GM21737 (cell line): ENCODE results near the gene TLX3.
"Not testable (repeated sequence)": the region's sequence is repeated elsewhere in the genome, so short reads cannot be mapped to it uniquely, and the experiment has no call there.

Experiments
- ATAC-seq: cut with Tn5 transposase; IDR thresholded peaks from one replicate; pipeline ENCODE4 v1.9.1; 2021; ENCODE audit warnings: mild to moderate bottlenecking, moderate library complexity; ENCODE audit not compliant: unreplicated experiment

TLX3 gene

GRCh38 chr5:171308453-171309275, at the start of gene TLX3:
Gene TLX3 (plus strand): TSS chr5:171309248. CDS start chr5:171309366, 118 bp downstream.
- no peak for ATAC-seq

DNA sequence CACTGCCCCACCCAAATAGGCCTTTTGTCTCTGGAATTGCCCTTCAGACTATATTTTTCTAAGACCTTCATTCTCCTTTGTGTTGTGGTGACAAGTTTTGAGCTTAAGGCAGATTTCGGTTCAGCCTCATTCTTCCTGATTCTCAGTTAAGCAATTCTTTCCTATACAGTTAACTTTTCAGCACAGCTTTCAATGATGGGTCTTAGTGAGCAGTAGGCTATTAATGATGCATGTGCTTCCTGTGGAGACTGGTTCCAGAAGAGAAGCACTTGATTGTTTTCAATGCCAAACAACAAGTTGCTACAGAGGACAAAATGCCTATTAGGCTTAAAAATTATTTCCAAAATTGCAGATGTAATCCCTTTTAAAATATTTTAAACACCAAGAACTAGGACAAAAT, 47.7 kb upstream of the TLX3 start:
- ATAC-seq, result no peak

DNA sequence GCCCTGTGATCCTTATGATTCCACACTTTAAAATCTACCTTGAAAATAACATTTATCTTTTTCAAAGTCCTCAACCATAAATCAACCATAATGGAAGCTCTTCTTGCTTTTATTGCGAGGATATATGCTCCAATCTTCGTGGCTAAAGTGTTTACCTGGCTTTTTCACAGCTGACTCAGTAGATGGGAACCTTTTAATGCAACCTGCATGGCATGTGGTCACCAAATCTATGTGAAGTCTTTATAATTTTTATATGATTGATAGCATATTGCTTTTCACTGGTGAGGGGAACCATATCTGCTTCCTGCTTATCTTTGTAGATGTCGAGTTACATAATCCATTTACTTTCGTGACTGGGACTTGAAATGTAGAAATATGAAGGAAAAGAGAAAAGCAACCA, 47.1 kb upstream of the TLX3 start:
- no peak for ATAC-seq

GRCh38 chr5:171263181-171263580, 45.9 kb upstream of the TLX3 start:
- ATAC-seq, result no peak

GRCh38 chr5:171264843-171265242, 44.2 kb upstream of the TLX3 start:
- no peak for ATAC-seq

DNA sequence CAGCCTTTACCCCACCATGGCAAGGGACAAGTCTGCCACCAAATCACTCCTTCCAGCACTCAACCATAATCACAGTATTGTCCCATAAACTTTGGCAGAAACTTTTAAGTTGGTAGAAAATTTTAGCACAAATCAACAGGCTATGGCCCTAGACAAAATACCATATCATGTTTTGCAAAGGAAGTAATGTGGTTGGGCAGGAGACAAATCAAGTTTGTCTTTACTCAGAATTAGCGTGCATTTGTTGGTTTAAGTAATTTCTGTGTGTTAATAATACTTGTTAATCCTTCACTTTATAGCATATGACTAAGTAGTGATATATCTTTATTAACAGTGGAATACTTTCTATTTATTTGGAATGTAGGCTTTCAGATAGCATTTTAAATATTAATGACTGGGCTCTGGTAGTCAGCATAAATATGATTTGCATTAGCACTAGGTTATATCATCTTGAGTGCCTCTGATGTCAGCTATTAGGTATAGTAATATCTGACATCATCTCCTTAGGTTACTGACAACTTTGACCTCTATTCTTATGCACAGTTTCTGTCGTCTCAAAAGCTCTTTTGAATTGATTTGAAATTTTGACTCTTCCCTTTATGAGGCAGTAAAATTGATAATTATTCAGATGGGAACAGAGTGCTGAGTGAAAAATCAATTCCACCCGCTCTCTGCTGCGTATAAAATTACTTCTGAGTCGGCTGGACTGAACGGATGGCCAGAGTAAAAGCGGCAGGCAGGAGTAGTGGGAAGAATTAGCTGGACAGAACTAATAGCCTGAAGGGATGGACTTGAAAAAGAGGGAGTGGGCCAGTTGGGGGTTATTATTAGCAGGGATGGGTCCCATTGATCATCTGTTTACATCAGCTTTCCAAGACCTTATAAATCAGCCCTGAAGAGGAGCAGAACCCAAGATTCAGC, 40.1 kb upstream of the TLX3 start:
- ATAC-seq, result no peak

DNA sequence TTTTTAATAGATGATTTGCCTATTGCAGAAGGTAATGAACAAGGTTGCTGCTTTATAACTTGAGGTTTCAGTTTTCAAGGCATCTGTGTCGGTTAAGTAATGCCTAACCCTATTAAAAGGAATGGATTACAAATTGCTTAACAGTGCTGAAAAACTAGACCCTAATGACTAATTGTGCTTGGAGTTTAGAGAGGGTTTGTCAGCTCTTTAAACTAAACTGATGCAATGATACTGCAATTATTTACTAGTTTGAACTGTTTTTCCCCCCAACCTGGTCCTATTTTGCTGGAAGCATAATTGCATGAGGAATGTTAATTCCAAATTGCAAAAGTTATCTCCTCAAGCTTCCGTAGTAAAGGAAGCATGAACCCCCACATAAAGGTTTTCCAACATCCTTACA, 39.3 kb upstream of the TLX3 start:
- no peak for ATAC-seq

GRCh38 chr5:171270136-171270535, 38.9 kb upstream of the TLX3 start:
- ATAC-seq, result no peak

DNA sequence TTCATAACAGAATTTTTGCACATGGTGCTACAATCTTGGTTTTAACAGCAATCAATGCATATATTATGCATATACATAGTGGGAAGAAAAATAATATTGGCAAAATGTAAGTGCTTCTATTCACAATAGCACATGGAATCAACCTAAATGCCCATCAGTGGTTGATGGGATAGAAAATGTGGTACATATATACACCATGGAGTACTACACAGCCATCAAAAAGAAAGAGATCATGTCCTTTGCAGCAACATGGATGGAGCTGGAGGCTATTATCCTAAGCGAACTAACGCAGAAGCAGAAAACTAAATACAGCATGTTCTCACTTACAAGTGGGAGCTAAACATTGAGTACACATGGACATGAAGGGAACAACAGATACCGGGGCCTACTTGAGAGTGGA, 37.2 kb upstream of the TLX3 start:
- no peak for ATAC-seq

- no peak for ATAC-seq
Measured at GRCh38 chr5:171272996-171273970, 35.8 kb upstream of the TLX3 start.

GRCh38 chr5:171275841-171276544, 33.1 kb upstream of the TLX3 start:
- no peak for ATAC-seq

- no peak for ATAC-seq
Measured at GRCh38 chr5:171283753-171284152, 25.3 kb upstream of the TLX3 start.

DNA sequence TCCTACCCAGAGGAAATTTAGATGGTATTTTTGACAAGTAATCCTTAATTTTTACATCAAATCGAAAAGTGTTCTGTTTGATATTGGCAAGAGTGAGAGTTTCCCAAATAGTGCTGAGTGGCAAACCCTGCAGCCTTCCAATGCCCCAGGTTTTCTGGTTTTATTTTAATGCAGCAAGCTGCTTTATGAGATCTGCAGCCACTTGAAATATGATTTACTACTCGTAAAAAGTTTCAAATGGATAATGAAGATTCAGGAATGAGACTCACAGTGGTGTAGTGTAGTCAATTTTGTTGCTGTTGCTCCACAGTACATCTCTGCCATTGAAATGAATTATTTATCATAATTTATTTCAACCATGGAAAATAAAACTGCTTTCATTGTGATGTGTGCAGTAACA, 23.6 kb upstream of the TLX3 start:
- ATAC-seq, result no peak

DNA sequence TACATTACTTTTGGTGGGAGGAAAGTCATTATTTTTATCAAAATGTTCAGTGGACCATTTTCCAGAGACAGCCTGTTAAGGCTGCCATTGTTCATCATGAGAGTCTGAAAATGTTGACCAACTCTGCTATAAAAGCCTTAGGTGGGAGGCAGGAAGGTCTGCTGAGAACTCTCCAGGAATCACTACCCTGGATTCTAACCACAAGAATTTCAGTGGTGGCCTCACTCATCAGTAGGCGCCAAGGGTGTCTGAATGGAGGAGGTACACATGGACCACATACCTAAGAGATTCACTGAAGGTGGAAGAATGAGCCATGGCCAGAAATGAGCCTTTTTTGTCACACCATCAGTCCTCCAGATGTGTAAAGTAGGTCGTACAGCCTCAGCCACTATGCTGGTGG, 21.0 kb upstream of the TLX3 start:
- ATAC-seq, result no peak

DNA sequence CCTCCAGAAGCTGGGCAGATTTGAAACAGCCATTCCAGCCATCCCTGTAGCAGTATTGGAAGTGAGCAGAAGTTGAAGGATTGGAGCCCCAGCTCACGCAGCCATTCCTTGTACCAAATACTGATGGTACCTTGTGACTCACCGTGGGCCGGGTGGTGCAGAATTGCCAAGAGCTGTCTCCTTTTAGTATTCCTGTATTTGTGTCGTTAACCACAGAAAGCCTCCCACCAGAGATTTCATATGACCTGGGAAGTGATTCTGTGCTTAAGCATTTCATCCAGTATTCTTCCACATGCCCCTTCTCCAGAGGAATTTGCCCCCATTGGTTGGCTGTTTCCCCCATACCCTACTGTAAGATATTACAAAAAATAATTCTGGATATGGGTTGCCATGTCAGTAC, 17.7 kb upstream of the TLX3 start:
- ATAC-seq, result no peak

GRCh38 chr5:171295299-171295698, 13.7 kb upstream of the TLX3 start:
- ATAC-seq, result no peak

DNA sequence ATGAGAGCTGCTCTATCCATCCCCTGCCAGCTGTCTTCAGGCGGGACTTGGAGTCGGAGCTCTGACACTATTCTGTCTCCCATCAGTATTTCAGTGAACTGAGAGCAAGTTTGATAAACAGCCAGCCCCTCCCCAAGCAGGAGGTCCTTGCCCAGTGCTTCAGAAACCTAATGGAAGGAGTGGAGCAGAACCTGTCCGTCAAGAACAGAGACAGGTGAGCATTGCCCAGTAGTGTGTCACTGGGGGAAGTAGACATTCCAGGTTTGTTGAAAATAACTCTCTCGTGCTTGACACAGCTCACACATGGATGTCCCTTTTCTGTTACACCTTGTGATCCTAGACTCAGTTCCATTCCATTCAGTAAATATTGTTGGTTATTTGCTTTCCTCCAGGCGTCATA, 13.2 kb upstream of the TLX3 start:
- ATAC-seq, result no peak

DNA sequence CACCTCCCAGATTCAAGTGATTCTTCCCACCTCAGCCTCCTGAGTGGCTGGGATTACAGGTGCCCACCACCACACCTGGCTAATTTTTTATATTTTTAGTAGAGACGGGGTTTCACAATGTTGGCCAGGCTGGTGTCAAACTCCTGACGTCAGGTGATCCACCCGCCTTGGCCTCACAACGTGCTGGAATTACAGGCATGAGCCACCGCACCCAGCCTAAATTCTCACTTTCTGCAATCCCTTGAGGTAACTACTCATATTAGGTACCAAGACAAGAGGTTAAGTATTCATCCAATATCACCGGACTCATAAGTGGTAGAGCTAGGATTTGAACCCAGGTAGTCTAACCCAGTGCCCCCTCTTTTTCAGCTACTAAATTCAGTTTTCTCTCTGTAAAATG, 11.1 kb upstream of the TLX3 start:
- ATAC-seq, result not testable (repeated sequence)

DNA sequence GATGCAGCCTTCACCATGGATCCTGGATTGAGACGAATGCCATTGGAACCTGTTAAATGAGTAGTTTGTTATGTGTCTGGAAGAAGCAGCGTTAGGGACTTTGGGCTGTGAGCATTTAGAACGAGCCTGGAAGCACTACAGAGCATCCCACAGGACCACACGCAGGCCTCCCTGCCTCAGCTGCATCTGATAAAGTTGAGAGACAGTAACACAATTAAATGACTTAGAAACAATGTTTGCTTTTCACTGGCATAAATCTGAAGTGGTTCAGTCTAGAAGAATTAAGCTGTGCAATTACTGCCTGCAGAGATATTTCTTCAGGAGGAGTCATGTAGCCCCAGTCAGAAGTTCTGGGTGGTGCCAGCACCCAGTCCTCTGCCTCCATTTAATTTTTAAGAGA, 9.8 kb upstream of the TLX3 start:
- no peak for ATAC-seq

DNA sequence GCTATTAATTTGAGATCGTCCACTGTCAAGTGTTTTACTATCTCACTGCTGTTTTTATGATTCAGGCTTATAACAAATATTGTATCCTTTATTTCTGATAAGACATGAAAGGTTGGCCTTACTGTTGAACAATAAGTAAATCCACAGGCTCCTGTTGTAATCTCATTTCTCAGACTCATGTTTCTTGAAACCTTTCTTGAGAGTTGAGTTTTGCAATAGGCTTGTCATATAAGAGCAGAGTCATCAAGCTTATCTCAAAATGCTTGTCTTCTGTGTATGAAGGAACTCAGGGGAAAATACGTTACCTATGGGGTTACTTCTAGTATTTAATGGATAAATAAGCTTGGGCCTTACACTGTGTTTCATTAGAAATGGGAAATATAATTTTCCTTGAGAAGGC, 9.2 kb upstream of the TLX3 start:
- ATAC-seq, result no peak
